T-helper 22 cell (primary cell): ENCODE results near the gene KCNK3.

Experiments
- DNase-seq: peaks from one replicate; pipeline ENCODE4 v3.0.0-alpha.2; 2020; ENCODE audit warnings: low read depth

The KCNK3 gene

GRCh38 chr2:26666671-26667070 lies 25.9 kb upstream of the KCNK3 start:
- DNase-seq, result no peak

GRCh38 chr2:26668041-26668440 lies 24.5 kb upstream of the KCNK3 start:
- DNase-seq, result no peak

GRCh38 chr2:26668856-26669750 lies 23.4 kb upstream of the KCNK3 start:
- no peak for DNase-seq

- no peak for DNase-seq
These were observed 22.4 kb upstream of the KCNK3 start for GRCh38 chr2:26670171-26670570.

- DNase-seq, result no peak
These were observed 21.5 kb upstream of the KCNK3 start for GRCh38 chr2:26670931-26671460.

- DNase-seq, result no peak
These were observed 20.8 kb upstream of the KCNK3 start for GRCh38 chr2:26671691-26672090.

- DNase-seq, result no peak
These were observed 20.3 kb upstream of the KCNK3 start for GRCh38 chr2:26672112-26672817.

GRCh38 chr2:26672818-26673393 lies 19.6 kb upstream of the KCNK3 start:
- no peak for DNase-seq

- DNase-seq, result no peak
These were observed 18.3 kb upstream of the KCNK3 start for GRCh38 chr2:26674002-26674751.

GRCh38 chr2:26674771-26675170 lies 17.8 kb upstream of the KCNK3 start:
- DNase-seq, result no peak

- DNase-seq, result no peak
These were observed 16.8 kb upstream of the KCNK3 start for GRCh38 chr2:26675651-26676255.

- no peak for DNase-seq
These were observed 14.5 kb upstream of the KCNK3 start for GRCh38 chr2:26678035-26678434.

GRCh38 chr2:26679867-26680266 lies 12.7 kb upstream of the KCNK3 start:
- DNase-seq, result no peak

- no peak for DNase-seq
These were observed 10.9 kb upstream of the KCNK3 start for GRCh38 chr2:26681656-26682055.

- DNase-seq, result no peak
These were observed 10.4 kb upstream of the KCNK3 start for GRCh38 chr2:26682155-26682554.

GRCh38 chr2:26683583-26683982 lies 8.9 kb upstream of the KCNK3 start:
- no peak for DNase-seq

GRCh38 chr2:26685341-26685740 lies 7.2 kb upstream of the KCNK3 start:
- no peak for DNase-seq

GRCh38 chr2:26685989-26686839 lies 6.3 kb upstream of the KCNK3 start:
- DNase-seq, result no peak

GRCh38 chr2:26687328-26687727 lies 5.2 kb upstream of the KCNK3 start:
- no peak for DNase-seq

GRCh38 chr2:26687801-26688200 lies 4.7 kb upstream of the KCNK3 start:
- DNase-seq, result no peak

- no peak for DNase-seq
These were observed 1.4 kb upstream of the KCNK3 start for GRCh38 chr2:26691161-26691560.
